GM18505 (cell line): ENCODE results near the gene SPPL2C.
"Not testable (repeated sequence)": the region's sequence is repeated elsewhere in the genome, so short reads cannot be mapped to it uniquely, and the experiment has no call there.

ENCODE experiments used
- ATAC-seq: cut with Tn5 transposase; IDR thresholded peaks from one replicate; pipeline ENCODE4 v1.9.1; 2021; ENCODE audit not compliant: unreplicated experiment
- POLR2A ChIP-seq: IDR thresholded peaks from 4 replicates; pipeline ENCODE4 v1.6.1; 2011; ENCODE audit warnings: borderline replicate concordance; ENCODE audit not compliant: insufficient read depth, insufficient read length; ENCODE audit errors: extremely low read depth

The SPPL2C gene

GRCh38 chr17:45851464-45851863 lies 6.8 kb downstream of the SPPL2C start:
- no peak for TF ChIP-seq POLR2A
- ATAC-seq, result no peak

GRCh38 chr17:45851873-45852272 lies 7.2 kb downstream of the SPPL2C start:
- ATAC-seq, result no peak
- no peak for TF ChIP-seq POLR2A

- TF ChIP-seq POLR2A, result no peak
- no peak for ATAC-seq
Observed at GRCh38 chr17:45852535-45853297, 8.0 kb downstream of the SPPL2C start.

- no peak for ATAC-seq
- TF ChIP-seq POLR2A, result no peak
Observed at GRCh38 chr17:45854209-45854608, 9.5 kb downstream of the SPPL2C start.

GRCh38 chr17:45855691-45856336 lies 11.1 kb downstream of the SPPL2C start:
- no peak for ATAC-seq
- TF ChIP-seq POLR2A, result no peak

GRCh38 chr17:45857977-45858708 lies 13.5 kb downstream of the SPPL2C start:
- TF ChIP-seq POLR2A, result no peak
- ATAC-seq, result no peak

GRCh38 chr17:45861165-45861564 lies 16.5 kb downstream of the SPPL2C start:
- TF ChIP-seq POLR2A, result no peak
- ATAC-seq, result no peak

- ATAC-seq, result not testable (repeated sequence)
Observed at GRCh38 chr17:45862127-45862526, 17.4 kb downstream of the SPPL2C start.

- ATAC-seq, result no peak
- no peak for TF ChIP-seq POLR2A
Observed at GRCh38 chr17:45863857-45864654, 19.4 kb downstream of the SPPL2C start.

- no peak for ATAC-seq
- no peak for TF ChIP-seq POLR2A
Observed at GRCh38 chr17:45867171-45867570, 22.5 kb downstream of the SPPL2C start.

- TF ChIP-seq POLR2A, result no peak
- no peak for ATAC-seq
Observed at GRCh38 chr17:45867702-45868101, 23.0 kb downstream of the SPPL2C start.

- no peak for ATAC-seq
- no peak for TF ChIP-seq POLR2A
Observed at GRCh38 chr17:45868276-45868675, 23.6 kb downstream of the SPPL2C start.

GRCh38 chr17:45869676-45870341 lies 25.1 kb downstream of the SPPL2C start:
- no peak for TF ChIP-seq POLR2A
- ATAC-seq, result no peak
